ENCODE results near the gene PLXNA2.

Gene PLXNA2

DNA sequence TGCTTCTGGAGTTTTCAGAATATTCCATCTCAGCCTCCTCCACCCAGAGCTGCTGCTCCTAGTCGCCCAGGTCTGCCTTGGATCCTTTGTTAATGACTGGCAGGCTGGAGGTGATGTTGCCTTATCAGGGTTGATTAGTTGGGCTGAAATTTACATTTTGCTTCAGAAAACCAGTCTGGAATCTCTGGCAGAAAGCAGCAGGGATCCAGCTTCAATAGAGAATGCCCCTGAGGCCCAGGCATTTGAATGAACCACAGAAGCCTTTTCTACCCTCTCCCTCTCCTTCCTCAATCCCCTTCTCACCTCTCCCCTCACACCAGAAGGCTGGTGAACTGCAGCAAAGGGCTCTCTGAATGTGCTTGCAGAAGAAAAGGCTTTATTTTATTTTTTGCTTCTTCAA is 83.2 kb downstream of the PLXNA2 start:
- DNase-seq (ENCODE audit: low read depth in 2 of 2), result no peak

DNA sequence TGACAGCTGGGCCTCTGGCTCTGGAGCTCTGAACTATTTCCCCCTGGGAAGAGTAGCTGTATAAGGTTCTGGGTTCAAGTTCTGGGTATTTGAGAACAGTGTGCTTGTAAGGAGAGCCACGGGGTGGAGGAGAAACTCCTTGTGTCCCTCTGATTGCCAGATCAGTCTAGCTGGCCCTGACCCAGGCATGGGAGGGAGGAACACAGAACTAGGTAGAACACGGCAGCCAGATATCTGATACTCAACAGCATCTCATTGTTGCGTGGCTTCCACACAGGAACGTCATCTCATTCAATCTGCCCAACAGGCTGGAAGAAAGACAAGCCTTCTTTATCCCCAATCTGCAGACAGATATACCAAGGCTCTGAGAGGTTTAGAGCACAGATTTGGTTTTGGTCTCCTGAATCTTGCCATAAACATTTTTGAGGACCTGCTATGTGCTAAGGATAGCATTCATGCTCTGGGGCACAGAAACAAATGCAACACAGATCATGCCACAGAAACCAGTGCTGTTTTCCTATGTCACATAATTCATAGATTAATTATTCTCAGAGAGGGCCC is 83.8 kb downstream of the PLXNA2 start:
- no peak for DNase-seq (ENCODE audit: low read depth in 2 of 2)

DNA sequence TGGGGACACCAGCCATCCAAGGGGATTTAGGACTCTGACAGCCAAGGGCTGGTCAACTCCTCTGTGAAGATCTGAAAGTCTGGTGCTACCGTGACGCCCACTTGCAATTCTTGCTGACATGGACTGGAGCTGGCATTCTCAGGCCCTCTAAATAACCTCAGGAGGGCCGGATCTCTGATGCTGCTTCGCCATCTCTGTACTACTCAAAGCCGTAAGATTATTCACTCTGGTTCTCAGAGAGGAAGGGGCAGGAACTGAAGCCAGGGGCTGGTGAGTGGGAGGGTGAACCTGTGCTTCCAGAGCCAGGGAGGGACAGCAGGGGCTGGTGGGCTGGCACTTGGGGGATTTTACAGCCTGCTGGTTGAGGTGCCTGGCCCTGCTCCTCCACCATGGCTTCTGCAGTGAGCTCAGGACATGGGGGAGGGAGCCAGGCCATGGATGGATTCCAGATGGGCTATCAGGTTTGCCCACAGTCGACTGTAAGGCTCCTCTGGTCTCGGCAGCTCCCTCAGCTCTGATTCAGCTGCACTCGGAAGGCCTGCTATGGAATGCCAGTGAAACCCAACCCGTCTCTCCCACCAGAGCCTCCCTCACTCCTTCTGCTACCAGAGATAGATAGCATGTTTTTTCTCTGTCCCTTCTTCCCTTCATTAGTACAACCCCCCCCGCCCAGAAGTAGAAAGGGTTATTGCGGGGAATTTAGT is 84.5 kb downstream of the PLXNA2 start:
- no peak for DNase-seq (ENCODE audit: low read depth in 2 of 2)

DNA sequence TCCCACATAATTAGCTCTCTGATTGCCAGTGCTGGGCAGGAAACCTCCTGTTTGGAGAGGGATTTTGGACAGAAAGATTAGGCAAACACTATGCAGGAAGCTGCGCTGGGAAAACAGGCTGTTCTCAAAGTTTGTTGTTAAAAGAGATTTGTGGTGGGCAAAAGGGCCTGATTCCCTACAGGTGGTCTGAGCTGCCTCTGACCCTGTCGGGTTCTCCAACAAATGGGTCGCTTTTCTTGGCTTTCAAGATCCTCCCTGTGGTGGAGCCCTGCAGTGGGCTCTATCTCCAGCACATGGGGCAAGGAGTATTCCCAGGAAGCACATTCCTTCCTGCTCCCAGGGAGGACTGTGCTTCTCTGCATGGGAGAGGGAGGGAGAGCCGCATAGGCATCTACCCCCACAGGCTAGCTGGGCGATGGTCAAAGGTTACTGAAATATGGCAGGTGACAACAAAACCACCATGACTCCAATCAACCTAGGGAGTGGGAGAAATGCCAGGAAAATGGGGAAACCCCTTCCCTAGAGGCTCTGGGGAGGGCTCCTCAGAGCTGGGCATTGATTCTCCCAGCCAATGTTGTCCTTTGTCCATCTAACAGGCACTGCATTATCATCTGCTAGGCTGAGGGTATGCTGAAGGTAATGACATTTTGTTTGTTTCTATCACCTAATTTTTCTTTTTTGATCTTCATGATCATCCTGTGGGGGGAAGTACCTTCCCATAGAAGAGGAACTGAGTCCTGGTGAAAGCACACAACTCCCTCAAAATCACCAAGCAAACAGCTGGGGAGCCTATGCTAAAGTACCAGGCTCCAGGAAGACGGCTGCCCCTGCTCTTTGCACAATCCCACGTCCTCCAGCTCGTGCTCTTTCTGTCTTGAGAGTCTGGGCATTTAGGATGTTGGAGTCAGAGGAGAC is 85.3 kb downstream of the PLXNA2 start:
- no peak for DNase-seq (ENCODE audit: low read depth in 2 of 2)

DNA sequence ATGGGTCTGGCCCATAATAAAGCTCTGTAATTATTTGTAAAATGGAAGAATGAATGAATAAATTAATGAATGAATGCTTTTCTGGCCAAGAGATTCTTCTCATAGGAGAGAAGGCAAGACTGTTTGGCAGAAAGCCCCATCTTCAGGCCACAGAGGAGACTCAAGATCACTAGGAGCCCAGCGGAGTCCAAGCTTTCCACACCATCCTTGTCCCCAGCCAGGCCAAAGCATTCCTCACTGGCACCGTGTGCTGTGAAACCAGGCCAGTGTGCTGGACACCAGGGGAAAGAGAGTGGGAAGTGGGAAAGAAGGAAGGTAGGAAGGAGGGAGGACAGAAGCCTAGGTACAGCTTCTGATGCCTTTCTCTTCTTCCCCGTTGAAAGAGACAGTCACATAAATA is 86.4 kb downstream of the PLXNA2 start:
- DNase-seq (ENCODE audit: low read depth in 2 of 2), result no peak

DNA sequence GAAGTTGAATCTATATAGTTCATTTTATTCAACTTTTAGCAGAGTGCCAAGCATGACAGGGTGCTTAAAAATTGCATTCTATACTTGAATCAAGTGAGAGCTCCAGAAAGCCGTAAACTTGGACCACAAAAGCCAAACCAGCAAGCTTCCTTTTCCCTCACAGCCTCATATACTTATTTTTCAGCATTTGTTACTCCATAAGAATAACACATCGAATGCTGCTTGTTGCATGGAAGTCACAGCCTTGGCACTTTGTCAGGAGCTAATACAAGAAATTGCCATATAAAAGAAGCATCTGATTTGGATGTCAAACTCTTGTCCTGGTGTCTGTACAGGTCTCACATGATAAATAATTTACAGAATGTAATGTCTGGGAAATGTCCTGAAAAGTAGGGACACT is 87.4 kb downstream of the PLXNA2 start:
- no peak for DNase-seq (ENCODE audit: low read depth in 2 of 2)

DNA sequence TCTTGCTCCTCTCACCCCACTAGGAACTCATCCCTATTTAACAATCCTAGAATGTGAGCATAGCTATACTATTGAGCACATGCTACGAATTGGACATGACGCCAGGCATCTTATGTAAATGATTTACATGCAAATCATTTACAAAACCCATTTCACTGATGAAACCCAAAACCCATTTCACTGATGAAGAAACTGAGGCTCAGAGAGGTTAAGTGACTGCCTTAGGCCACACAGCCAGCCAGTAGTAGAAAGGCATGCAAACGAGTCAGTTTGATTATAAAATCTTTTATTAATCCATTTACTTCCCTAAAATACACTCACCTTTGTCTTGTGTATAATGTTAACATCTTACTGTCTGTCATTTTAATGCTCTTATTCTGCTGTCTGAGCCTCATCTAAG is 87.9 kb downstream of the PLXNA2 start:
- no peak for DNase-seq (ENCODE audit: low read depth in 2 of 2)

DNA sequence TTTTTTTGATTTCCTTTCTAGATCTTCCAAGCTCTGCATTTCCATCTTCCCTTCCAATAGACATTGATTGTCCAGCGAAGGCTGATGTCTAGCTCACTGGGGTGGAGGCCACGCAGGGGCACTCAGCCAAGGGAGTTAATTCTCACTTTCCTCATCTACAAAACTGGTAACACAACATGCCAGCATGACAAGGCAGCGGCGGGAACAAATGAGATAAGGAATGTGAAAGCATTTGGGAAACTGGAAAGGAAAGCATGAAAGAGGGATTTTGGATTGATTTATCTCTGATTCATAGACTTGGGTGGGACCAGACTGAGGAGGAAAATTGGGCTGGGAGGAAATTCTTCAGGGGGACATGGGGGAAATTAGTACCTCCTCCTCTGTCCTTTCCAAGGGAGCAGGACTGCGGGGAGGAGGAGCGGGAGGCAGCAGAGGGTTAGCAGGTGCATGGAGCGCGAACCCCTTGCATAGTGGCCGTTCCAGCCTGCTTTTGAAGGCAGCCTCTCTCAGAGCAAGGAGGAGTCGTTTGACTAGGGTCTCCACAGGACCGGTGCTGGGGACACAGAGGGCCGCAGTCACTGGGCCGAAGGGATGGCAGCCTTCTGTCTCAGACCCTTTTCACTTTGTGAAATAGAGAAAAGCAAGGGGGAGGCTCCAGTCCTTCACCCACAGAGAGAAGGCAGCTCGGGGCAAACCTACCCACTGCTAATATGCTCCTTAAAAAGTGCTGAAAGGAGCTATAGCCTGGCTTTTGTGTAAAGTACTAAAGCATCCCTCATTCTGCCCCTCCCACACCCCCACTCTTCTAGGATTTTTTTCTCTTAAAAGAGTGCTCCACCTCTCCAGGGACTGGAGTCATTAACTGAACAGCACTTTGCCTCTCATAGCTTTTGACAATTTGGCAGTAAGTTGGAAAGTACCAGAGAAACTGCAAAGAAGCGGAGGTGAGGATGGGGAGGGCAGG is 89.2 kb downstream of the PLXNA2 start:
- no peak for DNase-seq (ENCODE audit: low read depth in 2 of 2)

DNA sequence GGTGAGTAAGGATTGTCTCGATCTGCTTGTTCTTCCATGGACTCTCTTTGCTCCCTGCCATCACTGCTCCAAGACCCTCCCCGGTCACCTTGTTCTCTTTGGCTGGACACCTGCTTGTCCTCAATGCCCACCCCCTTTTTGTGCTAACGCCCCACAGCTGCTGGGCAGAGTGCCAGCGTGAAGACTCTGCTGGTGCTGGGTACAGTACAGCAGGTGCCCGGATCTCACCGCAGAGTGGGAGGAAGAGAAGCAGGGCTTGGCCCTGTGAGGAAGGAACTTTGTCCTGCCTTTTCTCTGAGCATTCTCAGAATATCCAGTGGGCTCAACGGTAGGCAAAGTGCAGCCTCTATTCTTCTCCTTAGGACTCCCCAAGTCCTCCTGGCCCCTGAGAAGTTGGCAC is 90.1 kb downstream of the PLXNA2 start:
- no peak for DNase-seq (ENCODE audit: low read depth in 2 of 2)

DNA sequence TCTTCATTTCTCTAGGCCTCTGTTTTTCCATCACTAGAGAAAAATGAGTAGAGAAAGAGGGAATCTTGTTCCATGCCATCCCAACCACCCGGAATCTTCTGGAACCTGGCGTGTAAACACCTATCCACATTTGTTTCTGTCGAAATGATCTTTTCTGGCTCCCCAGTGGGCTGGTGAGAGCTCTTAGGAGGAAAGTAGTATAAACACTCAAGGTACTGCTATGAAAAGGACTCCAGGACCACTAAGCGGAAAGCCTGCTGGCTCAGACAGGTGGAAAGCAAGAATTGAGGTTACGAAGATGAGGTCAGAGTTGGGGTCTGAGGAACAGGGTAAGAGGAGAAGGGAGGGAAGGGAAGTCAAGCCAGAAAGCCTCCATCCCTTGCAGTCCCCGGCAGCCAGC is 90.8 kb downstream of the PLXNA2 start:
- no peak for DNase-seq (ENCODE audit: low read depth in 2 of 2)

DNA sequence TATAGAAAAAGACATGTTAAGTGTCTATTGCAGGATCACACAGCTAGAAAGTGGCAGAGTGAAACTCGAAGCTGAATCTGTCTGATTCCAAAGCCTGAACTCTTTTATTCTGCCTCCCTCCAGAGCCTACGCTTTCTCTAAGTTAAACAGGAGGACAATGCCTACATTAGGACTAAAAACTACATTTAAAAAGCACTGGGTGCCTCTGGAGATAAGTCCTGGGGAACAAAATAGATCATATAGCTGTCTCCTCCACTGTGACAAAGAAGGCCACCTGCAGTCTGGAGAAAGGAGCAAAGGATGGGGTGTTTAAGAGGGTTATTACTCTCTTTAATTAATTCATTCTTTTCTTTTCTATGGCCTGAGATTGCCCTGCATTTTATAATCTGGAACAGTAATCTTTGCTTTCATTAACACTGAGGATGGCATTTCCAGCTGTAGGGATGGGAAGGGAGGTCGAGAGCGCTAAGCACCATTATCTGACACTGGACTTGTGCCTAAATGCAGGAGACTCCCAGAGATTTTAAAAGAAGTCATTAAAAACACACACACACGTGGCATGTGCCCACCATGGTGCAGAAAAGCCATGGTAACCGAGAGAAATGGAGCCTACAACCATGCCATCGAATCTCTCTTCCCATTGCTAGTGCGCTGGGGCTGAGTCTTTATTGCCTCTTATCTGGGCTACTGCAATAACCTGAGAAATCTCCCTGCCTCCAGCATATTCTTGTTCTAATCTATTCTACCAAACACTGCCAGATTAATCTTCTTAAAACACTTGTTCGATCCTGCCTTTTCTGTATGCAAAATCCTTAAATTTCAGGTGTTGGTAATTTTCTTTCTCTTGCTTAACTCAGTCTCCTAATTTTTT is 92.2 kb downstream of the PLXNA2 start:
- DNase-seq (ENCODE audit: low read depth in 2 of 2), result no peak

DNA sequence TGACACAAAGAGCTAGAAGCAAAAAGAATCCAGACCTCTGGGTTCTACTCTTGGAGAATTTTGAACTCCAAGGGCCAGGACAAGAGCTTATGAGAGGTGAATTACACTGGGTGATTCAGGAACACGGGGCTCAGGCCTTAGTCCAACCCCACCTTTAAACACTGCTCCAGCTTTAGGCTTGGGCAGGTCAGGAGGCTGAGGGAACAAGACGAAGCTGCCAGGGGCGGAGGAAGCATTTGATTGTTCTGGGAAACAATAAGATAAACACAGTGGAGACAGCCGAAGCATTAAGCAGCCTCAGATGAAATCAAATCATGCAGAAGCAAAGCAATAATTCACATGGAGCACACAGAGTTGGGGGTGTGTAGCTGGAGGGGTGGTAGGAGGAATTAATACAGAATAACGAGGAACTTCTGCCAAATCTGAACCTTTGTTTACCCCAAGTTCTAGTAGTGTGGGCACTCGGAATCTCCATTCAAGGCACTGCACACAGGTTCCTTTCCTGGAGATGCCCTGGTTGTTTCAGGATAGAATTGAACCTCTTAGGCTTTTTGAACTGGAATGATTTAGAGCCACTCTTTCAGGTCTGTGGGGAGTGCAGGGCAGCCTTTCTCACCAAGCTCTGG is 93.2 kb downstream of the PLXNA2 start:
- DNase-seq (ENCODE audit: low read depth in 2 of 2), result no peak

DNA sequence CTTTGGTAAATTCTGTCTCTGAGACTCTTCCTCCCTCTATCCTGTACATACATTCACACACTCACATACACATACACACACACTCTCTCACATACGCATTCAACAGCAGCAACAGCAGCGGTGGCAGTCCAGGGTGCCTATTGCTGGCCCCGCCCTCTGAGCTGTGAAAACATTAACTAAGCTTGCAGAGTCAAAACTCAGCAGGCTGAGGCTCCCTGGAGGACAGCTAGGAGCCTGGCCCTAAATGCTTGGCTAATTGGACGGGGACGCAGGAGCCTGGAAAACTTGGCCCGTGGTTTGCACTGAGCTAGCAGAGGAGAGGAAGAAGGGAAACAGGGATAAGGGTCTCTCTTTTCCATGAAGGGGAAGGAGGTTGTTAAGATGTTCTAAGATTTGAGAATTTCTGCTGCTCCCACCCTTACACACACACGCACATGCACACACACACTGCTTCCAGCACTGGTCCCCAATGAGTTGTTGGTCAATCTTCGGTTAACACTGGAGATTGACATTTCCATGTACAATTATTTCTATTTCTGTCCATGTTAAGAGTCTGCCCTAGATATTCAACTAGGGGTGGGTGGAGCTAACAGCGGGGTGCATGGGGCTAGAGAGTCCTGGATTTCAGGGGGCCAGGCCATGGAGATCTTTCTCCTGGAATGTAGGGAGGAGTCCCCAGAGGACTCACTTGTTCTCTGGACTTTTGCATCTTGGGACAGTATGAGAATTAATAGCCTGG is 94.2 kb downstream of the PLXNA2 start:
- DNase-seq (ENCODE audit: low read depth in 2 of 2), result no peak

DNA sequence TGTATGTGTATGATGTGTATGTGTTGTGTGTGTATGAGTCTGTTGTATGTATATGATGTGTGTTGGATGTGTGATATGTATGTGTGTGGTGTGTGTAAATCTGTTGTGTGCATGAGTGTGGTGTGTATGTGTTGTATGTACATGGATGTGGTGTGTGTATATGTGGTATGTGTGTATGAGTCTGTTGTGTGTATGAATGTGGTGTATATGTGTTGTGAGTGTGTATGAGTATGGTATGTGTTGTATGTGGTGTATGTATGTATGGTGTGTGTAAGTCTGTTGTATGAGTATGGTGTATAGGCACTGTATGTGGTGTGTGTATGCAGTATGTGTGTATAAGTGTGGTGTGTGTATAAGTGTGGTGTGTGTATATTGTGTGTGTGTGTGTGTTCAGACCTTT is 95.0 kb downstream of the PLXNA2 start:
- no peak for DNase-seq (ENCODE audit: low read depth in 2 of 2)

DNA sequence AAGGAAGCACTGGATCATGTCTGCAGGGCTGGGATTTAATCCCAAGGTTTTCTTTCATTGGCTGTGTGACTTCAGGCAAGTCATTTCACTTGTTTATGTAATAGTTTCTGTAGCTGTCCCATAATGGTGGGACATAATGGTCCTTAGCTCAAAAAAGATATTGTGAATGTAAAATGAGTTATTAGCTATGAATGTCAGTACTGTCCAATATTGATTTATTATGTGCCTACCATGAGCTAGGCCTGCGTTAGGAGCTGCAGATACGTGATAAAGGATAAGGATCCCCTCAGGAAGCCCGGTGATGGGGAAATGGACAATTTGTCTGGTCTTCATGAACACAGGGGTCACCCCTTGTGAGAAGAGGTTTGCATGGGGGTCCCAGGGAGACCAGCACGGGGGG is 95.8 kb downstream of the PLXNA2 start:
- no peak for DNase-seq (ENCODE audit: low read depth in 2 of 2)

DNA sequence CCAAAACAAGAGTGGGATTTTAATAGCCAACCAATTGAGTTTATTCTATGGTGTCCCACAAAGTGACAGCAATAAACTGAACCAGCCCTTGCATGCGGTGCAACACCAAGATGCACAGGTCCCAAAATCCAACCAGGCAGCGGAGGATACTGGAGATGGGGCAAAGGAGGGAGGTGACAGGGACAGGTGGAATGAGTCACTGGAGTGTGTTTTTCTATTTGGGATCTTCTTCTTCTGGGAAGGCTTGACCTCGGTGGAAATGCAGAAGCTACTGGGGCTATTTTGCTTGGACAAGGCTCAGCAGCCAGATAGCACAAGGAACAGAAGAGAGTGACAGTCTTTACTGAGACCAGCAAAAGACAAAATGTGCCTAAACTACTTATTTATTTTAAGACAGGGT is 97.5 kb downstream of the PLXNA2 start:
- DNase-seq (ENCODE audit: low read depth in 2 of 2), result no peak

DNA sequence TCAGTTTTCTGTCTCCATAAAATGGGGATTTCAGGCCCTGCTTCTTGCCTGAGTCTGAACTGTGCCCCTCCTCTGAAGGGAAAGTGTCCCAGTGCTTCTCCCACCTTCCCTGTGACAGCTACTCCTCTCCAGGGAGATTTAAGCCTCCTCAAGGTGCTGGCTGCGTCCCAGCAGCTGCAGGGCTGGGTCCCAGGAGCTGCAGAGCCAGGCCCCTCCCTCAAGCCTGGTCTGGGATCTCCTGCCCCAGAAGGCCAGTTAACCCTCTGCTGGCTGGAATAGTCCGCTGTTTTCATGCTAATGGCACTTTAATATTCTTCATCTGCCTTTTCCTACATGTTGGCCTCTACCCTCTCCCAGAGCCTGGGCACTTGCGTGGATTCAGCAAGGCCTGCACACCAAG is 99.0 kb downstream of the PLXNA2 start:
- DNase-seq (ENCODE audit: low read depth in 2 of 2), result no peak

DNA sequence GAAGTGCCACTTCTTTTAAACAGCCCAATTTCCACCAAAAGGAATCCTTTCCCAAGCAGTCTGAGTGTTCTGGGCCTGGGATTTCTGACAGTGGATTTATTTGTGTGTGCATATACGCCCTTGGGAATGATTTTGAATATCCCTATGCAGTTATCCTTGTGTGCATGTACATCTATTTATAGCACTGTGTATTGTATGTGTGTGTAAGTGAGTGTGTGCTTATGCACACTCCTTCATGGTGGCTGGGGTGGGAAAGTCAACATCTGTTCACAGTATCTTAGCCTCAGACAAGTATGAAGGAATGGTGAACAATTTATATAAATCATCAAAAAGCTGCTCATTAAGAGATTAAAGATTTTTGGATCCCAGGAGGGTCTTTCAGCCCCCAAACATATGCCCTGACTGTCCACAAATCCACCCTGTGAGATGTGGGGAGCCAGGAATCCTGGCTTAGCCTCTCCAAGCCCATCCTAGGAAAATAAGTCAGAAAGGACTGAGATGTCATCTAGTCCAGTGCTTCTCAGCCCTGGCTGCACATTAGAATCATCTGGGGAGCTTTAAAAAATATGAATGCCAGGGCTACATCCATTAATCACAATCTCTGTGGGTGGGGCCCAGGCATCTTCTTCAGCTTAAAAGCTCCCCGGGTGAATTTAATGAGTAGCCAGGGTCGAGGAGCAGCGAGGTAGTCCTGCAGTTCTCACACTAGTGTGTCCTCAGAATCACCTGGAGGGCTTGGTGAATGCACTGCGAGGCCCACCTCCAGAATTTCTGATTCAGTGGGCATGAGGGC is 101.4 kb downstream of the PLXNA2 start:
- DNase-seq (ENCODE audit: low read depth in 2 of 2), result no peak

Measured in stimulated activated CD4-positive, alpha-beta T cell treated with anti-CD3 and anti-CD28 coated beads, Interleukin-1b, Interleukin-23, amount 100 ng/mL, for 1 hour (primary cell).